NCI-H526 (cell line): ENCODE results near the gene SLBP.

Source experiments
- DNase-seq, 2 experiments: peaks; one replicate each; lab custom pipeline; 2025; lab: John Stamatoyannopoulos, UW

The SLBP gene

GRCh38 chr4:1749370-1749769 is 37.3 kb upstream of the SLBP start:
- DNase-seq: no peak

GRCh38 chr4:1748465-1748995 is 36.4 kb upstream of the SLBP start:
- peak; percentile 57 to 93 for DNase-seq

DNA sequence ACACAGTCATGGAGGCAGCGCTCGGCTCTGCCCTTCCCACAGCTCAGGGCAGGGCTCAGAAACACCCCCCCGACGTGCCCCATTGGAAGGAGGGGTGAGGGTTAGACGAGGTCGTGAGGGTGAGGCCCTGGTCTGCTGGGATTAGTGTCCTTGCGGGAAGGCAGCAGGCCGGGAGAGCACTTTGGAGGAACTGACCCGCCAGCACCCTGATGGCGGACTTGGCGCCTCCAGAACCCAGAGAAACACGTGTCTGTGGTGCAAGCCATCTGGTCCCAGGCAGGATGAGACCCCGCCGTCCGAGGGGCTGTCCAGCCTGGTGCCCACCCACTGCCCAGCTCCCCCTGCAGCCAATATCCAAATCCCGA is 35.5 kb upstream of the SLBP start:
- no peak for DNase-seq

- DNase-seq: peak in 1 of 2 experiments; percentile 33
Observed at GRCh38 chr4:1746919-1747602, 34.9 kb upstream of the SLBP start.

- DNase-seq: peak; percentile 62 to 90
Observed at GRCh38 chr4:1746265-1746691, 34.2 kb upstream of the SLBP start.

- DNase-seq: no peak
Observed at GRCh38 chr4:1745697-1746096, 33.6 kb upstream of the SLBP start.

DNA sequence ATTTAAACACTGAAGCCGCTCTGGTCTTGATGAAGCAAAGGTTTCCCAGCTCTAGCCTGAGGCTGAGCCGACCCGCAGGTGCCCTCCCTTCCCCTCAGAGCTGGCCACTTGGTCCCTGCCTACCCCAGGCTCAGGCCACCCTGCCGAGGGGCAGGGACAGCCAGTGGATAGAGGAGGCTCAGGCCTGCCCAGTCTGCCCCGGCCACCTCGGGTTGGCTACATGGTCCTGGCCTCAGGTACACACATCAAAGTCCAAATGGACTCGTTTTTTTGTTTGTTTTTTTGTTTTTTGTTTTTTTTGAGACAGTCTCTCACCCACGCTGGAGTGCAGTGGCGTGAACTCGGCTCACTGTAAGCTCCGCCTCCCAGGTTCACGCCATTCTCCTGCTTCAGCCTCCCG is 33.0 kb upstream of the SLBP start:
- DNase-seq: no peak

DNA sequence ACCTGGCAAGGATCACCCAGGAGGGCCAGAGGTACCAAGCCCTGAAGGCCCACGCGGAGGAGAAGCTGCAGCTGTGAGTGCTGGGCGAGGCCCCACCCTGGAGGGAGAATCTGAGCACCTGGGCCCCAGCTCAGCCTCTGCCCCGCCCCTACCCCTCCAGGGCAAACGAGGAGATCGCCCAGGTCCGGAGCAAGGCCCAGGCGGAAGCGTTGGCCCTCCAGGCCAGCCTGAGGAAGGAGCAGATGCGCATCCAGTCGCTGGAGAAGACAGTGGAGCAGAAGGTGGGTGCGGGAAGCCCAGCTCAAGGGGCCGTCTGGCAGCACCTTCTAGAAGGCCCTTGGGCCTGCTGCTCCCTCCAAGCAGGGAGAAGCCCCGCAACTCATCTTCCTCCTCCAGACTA is 32.4 kb upstream of the SLBP start:
- DNase-seq: no peak

GRCh38 chr4:1743975-1744374 is 31.9 kb upstream of the SLBP start:
- DNase-seq: no peak

- no peak for DNase-seq
Observed at GRCh38 chr4:1743551-1743950, 31.4 kb upstream of the SLBP start.

DNA sequence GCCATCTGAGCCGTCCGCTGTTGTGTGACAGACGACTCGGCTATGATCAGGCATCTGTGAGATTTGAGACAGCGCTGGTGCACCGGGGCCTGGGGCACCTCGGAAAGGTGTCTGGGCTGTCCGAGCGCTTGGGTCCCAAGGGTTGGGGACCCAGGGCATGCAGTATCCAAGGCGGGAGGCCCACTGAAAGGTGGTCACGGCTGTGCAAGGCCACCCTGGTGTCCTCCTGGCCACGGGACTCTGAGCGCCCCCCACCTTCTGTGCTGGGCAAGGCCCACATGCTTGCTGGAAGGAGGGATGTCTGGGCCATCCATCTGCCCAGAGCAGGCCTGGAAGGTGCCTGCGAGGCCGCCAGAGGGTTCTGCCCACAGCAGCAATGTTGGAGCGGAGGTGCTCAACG is 29.1 kb upstream of the SLBP start:
- DNase-seq: no peak

DNA sequence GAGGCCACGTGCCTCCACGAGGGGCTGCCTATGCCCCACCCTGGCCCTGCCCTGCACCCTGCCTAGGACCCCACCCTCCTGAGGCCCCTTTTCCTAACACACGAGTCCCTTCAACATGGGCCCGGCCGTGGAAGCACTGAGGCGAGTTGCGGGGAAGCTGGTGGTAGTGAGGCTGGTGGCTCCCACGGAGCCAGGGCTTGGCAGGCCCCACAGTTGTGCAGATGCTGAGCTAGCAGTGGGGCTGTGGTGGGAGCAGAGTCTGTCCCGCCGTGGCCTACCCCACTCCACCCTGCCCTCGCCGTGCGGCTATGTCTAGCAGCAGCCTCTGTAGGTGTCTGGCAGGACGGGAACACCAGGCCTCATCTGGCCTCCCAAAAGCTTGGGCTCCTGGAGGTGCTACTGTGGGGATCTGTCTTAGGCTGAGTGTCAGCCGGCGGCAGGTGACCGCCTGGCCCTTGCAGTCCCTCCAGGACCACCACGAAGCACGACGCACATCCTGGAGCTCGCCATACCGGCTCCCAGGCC is 28.0 kb upstream of the SLBP start:
- DNase-seq: no peak

DNA sequence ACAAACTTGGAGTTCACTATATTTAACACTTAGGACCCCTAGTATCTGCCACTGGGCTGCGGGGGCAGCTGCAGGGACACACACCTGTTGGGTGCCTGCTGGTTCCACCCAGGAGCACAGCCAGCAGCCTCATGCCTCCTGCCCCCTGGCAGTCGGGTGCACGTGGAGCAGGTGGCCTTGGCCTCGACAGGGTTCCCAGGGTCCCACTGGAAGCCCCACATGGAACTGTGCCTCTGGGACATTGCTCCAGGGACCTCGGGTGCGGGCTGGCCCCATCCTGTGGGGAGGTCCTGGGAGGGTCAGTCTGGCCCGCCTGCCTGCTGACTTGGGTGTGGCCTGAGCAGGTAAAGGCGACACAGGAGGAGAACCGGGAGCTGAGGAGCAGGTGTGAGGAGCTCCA is 27.2 kb upstream of the SLBP start:
- no peak for DNase-seq

DNA sequence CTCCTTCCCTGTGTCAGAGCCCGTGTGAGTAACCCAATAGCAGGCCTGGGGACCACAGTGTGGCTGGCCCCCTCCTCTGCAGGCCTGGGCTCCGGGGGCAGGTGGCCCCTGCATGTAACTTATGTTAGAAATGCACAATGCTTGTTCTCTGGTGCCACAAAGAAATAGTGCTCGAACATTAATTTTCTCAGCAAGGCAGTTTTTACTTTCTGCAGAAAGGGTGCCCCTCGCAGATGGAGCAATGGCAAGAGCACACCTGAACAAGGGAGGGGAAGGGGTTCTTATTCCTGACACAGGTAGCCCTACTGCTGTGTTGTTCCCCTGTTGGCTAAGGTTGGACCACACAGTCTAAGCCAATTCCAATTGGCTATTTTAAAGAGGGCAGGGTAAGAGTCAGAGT is 26.3 kb upstream of the SLBP start:
- no peak for DNase-seq

DNA sequence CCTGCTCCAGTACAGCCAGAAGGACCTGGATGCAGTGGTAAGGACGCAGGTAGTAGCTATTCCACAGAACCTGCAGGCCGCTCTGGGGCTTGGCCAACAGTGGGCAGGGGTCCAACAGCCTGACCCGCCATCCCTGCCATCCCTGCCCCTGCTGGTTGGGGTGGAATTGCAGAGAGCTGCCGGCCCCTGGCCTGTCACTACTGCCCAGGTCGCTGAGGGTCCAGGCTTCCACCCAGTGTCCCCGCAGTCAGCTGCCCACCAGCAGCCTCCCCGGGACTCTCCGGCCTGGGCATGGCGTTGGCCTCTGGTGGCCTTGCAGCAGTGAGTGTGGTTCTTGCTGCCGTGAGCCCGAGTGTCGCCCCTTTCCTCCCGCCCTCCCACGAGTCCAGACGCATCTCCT is 25.5 kb upstream of the SLBP start:
- DNase-seq: no peak

DNA sequence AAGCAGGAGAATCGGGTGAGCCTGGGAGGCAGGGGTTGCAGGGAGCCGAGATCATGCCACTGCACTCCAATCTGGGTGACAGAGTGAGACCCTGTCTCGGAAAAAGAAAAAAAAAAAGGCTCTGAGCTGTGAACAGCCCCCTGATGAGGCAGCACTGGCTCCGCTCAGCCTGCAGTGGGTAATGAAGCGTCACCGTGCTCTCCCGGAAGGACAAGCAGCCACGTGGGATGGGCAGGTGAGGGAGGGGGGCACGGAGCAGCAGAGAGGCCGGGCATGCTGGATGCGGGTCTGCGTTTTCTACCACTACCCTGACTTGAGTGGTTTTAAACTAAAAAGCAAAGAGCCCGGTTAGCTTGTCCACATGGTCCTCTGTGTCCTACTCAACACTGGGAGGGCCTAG is 24.7 kb upstream of the SLBP start:
- no peak for DNase-seq

GRCh38 chr4:1735215-1735614 is 23.1 kb upstream of the SLBP start:
- no peak for DNase-seq

GRCh38 chr4:1732911-1733310 is 20.8 kb upstream of the SLBP start:
- DNase-seq: no peak

DNA sequence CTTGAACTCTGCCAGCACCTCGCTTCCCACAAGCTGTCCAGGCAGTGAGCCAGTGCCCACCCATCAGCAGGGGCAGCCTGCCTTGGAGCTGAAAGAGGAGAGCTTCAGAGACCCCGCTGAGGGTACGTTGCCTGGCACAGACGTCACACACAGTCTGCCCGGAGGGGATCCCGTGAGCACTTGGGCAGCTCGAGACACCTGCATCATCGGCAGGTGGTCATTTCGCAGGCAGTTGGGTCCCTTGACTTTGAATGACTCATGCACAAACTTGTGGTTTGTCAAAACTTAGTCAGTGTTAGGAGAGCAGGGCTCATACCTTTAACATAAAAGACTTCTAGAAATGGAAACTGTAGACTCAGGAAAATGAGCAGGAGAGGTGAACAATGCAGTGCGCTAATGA is 19.1 kb upstream of the SLBP start:
- no peak for DNase-seq

GRCh38 chr4:1730532-1731135 is 18.5 kb upstream of the SLBP start:
- no peak for DNase-seq

GRCh38 chr4:1728061-1728980 is 16.2 kb upstream of the SLBP start:
- DNase-seq: no peak
